Heart right ventricle (tissue), 16 donors: ENCODE results near the gene DTNB. TPM values are rescaled to one million over a fixed set of nuclear protein-coding genes. Genes with fewer than 3 reads are reported as not detected.

ENCODE experiments used
- ATAC-seq, 8 donors: fragments of 200-7000 bp; cut with Tn5 transposase; one replicate each; pipeline ENCODE4 v1.9.1; 2020; ENCODE audit warnings: mild to moderate bottlenecking in 8 of 8, moderate library complexity in 8 of 8, moderate number of reproducible peaks in 1 of 8
- DNase-seq, 2 donors: peaks; one replicate each; pipeline ENCODE4 v3.0.0-alpha.2; 2020
- H3K27ac ChIP-seq, 10 donors: fragments of 200-600 bp; sonication (generic) in 2 of 10; one replicate each; pipeline versions ENCODE4 v1.5.0 to v1.8.0; 2020 to 2022; ENCODE audit warnings: mild to moderate bottlenecking in 3 of 10
- H3K27me3 ChIP-seq, 7 donors: fragments of 200-600 bp; one replicate each; pipeline ENCODE4 v1.8.0; 2021 to 2022; ENCODE audit warnings: mild to moderate bottlenecking in 2 of 7
- H3K36me3 ChIP-seq, 9 donors: fragments of 200-600 bp; sonication (generic) in 1 of 9; one replicate each; pipeline versions ENCODE4 v1.5.0 to v1.8.0; 2020 to 2022; ENCODE audit warnings: mild to moderate bottlenecking in 2 of 9
- H3K4me1 ChIP-seq, 9 donors: fragments of 200-600 bp; sonication (generic) in 1 of 9; one replicate each; pipeline versions ENCODE4 v1.5.0 to v1.8.0; 2020 to 2022; ENCODE audit warnings: mild to moderate bottlenecking in 4 of 9
- H3K4me3 ChIP-seq, 10 donors: fragments of 200-600 bp; sonication (generic) in 2 of 10; one replicate each; pipeline versions ENCODE4 v1.5.0 to v1.8.0; 2020 to 2022; ENCODE audit warnings: mild to moderate bottlenecking in 7 of 10, moderate library complexity in 2 of 10
- H3K9me3 ChIP-seq, 11 donors: fragments of 200-600 bp in 10 of 11; sonication (generic) in 2 of 11; one replicate each; pipeline versions ENCODE4 v1.5.0 to v1.8.0; 2013 to 2022; ENCODE audit warnings: mild to moderate bottlenecking in 2 of 11, control low read depth in 1 of 11, moderate library complexity in 1 of 11
- CTCF ChIP-seq, 9 donors: fragments of 200-600 bp; sonication (generic) in 2 of 9; IDR thresholded peaks; one replicate each; pipeline versions ENCODE4 v1.5.0 to v1.8.0; 2021 to 2022; ENCODE audit warnings: antibody characterized with exemption in 9 of 9, mild to moderate bottlenecking in 5 of 9, moderate library complexity in 1 of 9
- WGBS, 2 donors: extraction: QIAGEN DNeasy Blood & Tissue Kit; methylation state at CpG; one replicate each; pipeline ENCODE4 v1.1.7; 2013; ENCODE audit warnings: inconsistent platforms in 1 of 2; 5-methylcytosine and 5-hydroxymethylcytosine counted together
- intact Hi-C, 10 donors: fragments of 100-400 bp; cut with DNase I; formaldehyde crosslinking; loops; one replicate each; pipeline versions ENCODE4 v1.11.1 to v1.14.2; 2022
- polyA plus RNA-seq, 2 donors: library from polyadenylated mRNA; stranded (reverse); fragments of 200-250 nt; gene quantifications; one replicate each; pipeline ENCODE4 v1.2.3, GENCODE V29; 2013
- total RNA-seq, 10 donors: library from RNA; stranded (reverse); fragmentation: NEBNext Ultra II Directional in 3 of 10; extraction: Animal tissue kit (Norgen Biotek cat#: 25700) in 3 of 10; gene quantifications; one replicate each; pipeline versions ENCODE4 v1.2.1 to v1.2.4, GENCODE V29; 2021 to 2023
- donor health status: Arrhythmogenic right ventricular cardiomyopathy.
- donor health status: ischemic (EF 13 %, LVEDD 7.1; RV severe dilation, severe dysfunction).
- donor health status: healthy with polysubstance abuse.
- donor health status: DM: no; HTN: yes; CAD: no.
- donor health status: DM: no; HTN: no; CAD: no.
- donor health status: ischemic (EF 25% LVEDD 6.9; RV normal size, moderate dysfunction).
- donor health status: ischemic (EF 25% LVEDD 5.7; RV mildly dilated, moderate dysfunction).
- donor health status: healthy.
- donor health status: DM: yes; HTN: yes; CAD: no.
- donor health status: Ischemic cardiomyopathy.
- donor health status: ischemic (EF 35%, LVEDD 5.7; RV mildly dilated, moderate dysfunction).
- donor health status: nonischemic (EF 11% LVEDD 7.7; RV severe dilation, severe dysfunction).
- donor health status: DM: yes; HTN: yes; CAD: no.
- donor health status: PGD.
- donor health status: ischemic (EF 29% LVEDD 5.4; RV normal size, mild dysfunction).
- donor health status: nonischemic (EF 23%, LVEDD 6.1; RV moderate dilation, normal function).

DTNB gene
- total and polyA plus RNA-seq, 12 donors = 2.8 to 11.3 (median 7.8) TPM

- no peaks in the 10 kb centered on the region for H3K27me3 ChIP-seq
Measured at GRCh38 chr2:25368660-25369059, 304.7 kb downstream of the DTNB start.

GRCh38 chr2:25367296-25367695 is 306.1 kb downstream of the DTNB start:
- Histone ChIP-seq H3K9me3 (no peaks in the 10 kb centered on the region), H3K36me3 (no peaks in the 10 kb centered on the region), H3K4me1 (peaks cover 0 to 11% (median 5%) of the 10 kb centered on the region in 9 donors), H3K27me3 (no peaks in the 10 kb centered on the region), H3K27ac (no peak overlapping the region), H3K4me3 (no peak overlapping the region)
- WGBS, 2 donors = 80 to 83% methylated on average over 9 of the region's 9 CpGs
- intact Hi-C loops = no loop called here
- ATAC-seq (no peak), DNase-seq (no peak)
- TF ChIP-seq CTCF (IDR thresholded peaks at IDR 0.05) = no peak

More at GRCh38 chr2:25368660-25369059, 304.7 kb downstream of the DTNB start:
- Histone ChIP-seq H3K4me1 (peaks cover 0 to 5% (median 0%) of the 10 kb centered on the region in 9 donors), H3K27ac (no peak overlapping the region), H3K36me3 (no peaks in the 10 kb centered on the region), H3K9me3 (no peaks in the 10 kb centered on the region), H3K4me3 (no peak overlapping the region)
- ATAC-seq = no peak
- WGBS, 2 donors = 76 to 77% methylated on average over 4 of the region's 4 CpGs
- no peak for TF ChIP-seq CTCF (IDR thresholded peaks at IDR 0.05)
- DNase-seq = no peak
- intact Hi-C loops = no loop called here

- ATAC-seq (no peak), DNase-seq (no peak)
- no peaks in the 10 kb centered on the region for H3K27me3 ChIP-seq
- no peaks in the 10 kb centered on the region for H3K36me3 ChIP-seq
- intact Hi-C loops = no loop called here
- H3K27ac ChIP-seq = no peak overlapping the region
- no peaks in the 10 kb centered on the region for H3K9me3 ChIP-seq
- H3K4me3 ChIP-seq = no peak overlapping the region
- H3K4me1 ChIP-seq = peaks cover 0 to 15% (median 7%) of the 10 kb centered on the region in 9 donors
- TF ChIP-seq CTCF (IDR thresholded peaks at IDR 0.05) = no peak
- WGBS, 2 donors = 87 to 90% methylated on average over 4 of the region's 4 CpGs
Measured at GRCh38 chr2:25366629-25367028, 306.7 kb downstream of the DTNB start.

GRCh38 chr2:25365241-25365640 is 308.1 kb downstream of the DTNB start:
- H3K27ac ChIP-seq = no peak overlapping the region
- intact Hi-C loops = no loop called here
- H3K4me1 ChIP-seq = peaks cover 0 to 18% (median 7%) of the 10 kb centered on the region in 9 donors
- no peaks in the 10 kb centered on the region for H3K9me3 ChIP-seq
- no peak for TF ChIP-seq CTCF (IDR thresholded peaks at IDR 0.05)
- H3K27me3 ChIP-seq = no peaks in the 10 kb centered on the region
- H3K36me3 ChIP-seq = no peaks in the 10 kb centered on the region
- ATAC-seq = no peak
- 49 to 52% methylated on average over 5 of the region's 5 CpGs for WGBS, 2 donors
- DNase-seq = no peak
- H3K4me3 ChIP-seq = no peak overlapping the region
